HG03432 (cell line): ENCODE measurements around the gene ANXA10.
"Not testable (repeated sequence)": the region's sequence is repeated elsewhere in the genome, so short reads cannot be mapped to it uniquely, and the experiment has no call there.

Source experiments
- ATAC-seq: cut with Tn5 transposase; IDR thresholded peaks from one replicate; pipeline ENCODE4 v1.9.1; 2021; ENCODE audit warnings: mild to moderate bottlenecking, moderate library complexity; ENCODE audit not compliant: unreplicated experiment

The ANXA10 gene

GRCh38 chr4:168092176-168092712 is at the start of gene ANXA10:
TSS of gene ANXA10 (plus strand) at chr4:168092537. CDS start at chr4:168092701, 164 bp downstream.
- no peak for ATAC-seq

- no peak for ATAC-seq
Observed at GRCh38 chr4:168045354-168045753, 47.0 kb upstream of the ANXA10 start.

- no peak for ATAC-seq
Observed at GRCh38 chr4:168050002-168050401, 42.3 kb upstream of the ANXA10 start.

- no peak for ATAC-seq
Observed at GRCh38 chr4:168051526-168051925, 40.8 kb upstream of the ANXA10 start.

GRCh38 chr4:168057412-168057811 is 34.9 kb upstream of the ANXA10 start:
- ATAC-seq: peak; percentile 98

GRCh38 chr4:168059251-168059650 is 33.1 kb upstream of the ANXA10 start:
- no peak for ATAC-seq

- no peak for ATAC-seq
Observed at GRCh38 chr4:168063031-168063430, 29.3 kb upstream of the ANXA10 start.

- ATAC-seq: no peak
Observed at GRCh38 chr4:168070903-168071302, 21.4 kb upstream of the ANXA10 start.

- no peak for ATAC-seq
Observed at GRCh38 chr4:168071304-168071703, 21.0 kb upstream of the ANXA10 start.

- no peak for ATAC-seq
Observed at GRCh38 chr4:168074861-168075260, 17.5 kb upstream of the ANXA10 start.

- ATAC-seq: peak; percentile 80
Observed at GRCh38 chr4:168076989-168077725, 15.2 kb upstream of the ANXA10 start.

GRCh38 chr4:168077726-168078239 is 14.6 kb upstream of the ANXA10 start:
- no peak for ATAC-seq

GRCh38 chr4:168082379-168082778 is 10.0 kb upstream of the ANXA10 start:
- ATAC-seq: no peak

GRCh38 chr4:168095776-168096406 is 3.6 kb downstream of the ANXA10 start:
- no peak for ATAC-seq

GRCh38 chr4:168096407-168096784 is 4.1 kb downstream of the ANXA10 start:
- no peak for ATAC-seq

- ATAC-seq: no peak
Observed at GRCh38 chr4:168097161-168097560, 4.8 kb downstream of the ANXA10 start.

GRCh38 chr4:168098248-168098717 is 5.9 kb downstream of the ANXA10 start:
- ATAC-seq: no peak

- no peak for ATAC-seq
Observed at GRCh38 chr4:168099195-168099594, 6.9 kb downstream of the ANXA10 start.

GRCh38 chr4:168101026-168101425 is 8.7 kb downstream of the ANXA10 start:
- ATAC-seq: no peak

- no peak for ATAC-seq
Observed at GRCh38 chr4:168102403-168102802, 10.1 kb downstream of the ANXA10 start.

- no peak for ATAC-seq
Observed at GRCh38 chr4:168109527-168109926, 17.2 kb downstream of the ANXA10 start.

- not testable (repeated sequence) for ATAC-seq
Observed at GRCh38 chr4:168113059-168113458, 20.7 kb downstream of the ANXA10 start.
